PC-9 (cell line): Measurements from ENCODE around the gene KATNA1.

ENCODE experiments used
- EZH2 ChIP-seq: fragments of 200-600 bp; sonication (generic); IDR thresholded peaks from 2 replicates; pipeline ENCODE4 v1.8.0; 2017; ENCODE audit warnings: antibody characterized with exemption, low read depth
- TF ChIP-seq, protein P1 (sequence below): fragments of 200-600 bp; sonication (generic); conservative IDR thresholded peaks from 2 replicates; pipeline ENCODE4 v1.6.1; 2017; ENCODE audit warnings: mixed run types, antibody characterized with exemption, mild to moderate bottlenecking, moderate library complexity

GRCh38 chr6:149567945-149568585, 80.4 kb downstream of the KATNA1 start:
- TF ChIP-seq, protein P1, sequence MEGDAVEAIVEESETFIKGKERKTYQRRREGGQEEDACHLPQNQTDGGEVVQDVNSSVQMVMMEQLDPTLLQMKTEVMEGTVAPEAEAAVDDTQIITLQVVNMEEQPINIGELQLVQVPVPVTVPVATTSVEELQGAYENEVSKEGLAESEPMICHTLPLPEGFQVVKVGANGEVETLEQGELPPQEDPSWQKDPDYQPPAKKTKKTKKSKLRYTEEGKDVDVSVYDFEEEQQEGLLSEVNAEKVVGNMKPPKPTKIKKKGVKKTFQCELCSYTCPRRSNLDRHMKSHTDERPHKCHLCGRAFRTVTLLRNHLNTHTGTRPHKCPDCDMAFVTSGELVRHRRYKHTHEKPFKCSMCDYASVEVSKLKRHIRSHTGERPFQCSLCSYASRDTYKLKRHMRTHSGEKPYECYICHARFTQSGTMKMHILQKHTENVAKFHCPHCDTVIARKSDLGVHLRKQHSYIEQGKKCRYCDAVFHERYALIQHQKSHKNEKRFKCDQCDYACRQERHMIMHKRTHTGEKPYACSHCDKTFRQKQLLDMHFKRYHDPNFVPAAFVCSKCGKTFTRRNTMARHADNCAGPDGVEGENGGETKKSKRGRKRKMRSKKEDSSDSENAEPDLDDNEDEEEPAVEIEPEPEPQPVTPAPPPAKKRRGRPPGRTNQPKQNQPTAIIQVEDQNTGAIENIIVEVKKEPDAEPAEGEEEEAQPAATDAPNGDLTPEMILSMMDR, result no peak
- no peak for TF ChIP-seq EZH2
